Measurements from ENCODE around the gene SPAG4.

The SPAG4 gene, protein sequence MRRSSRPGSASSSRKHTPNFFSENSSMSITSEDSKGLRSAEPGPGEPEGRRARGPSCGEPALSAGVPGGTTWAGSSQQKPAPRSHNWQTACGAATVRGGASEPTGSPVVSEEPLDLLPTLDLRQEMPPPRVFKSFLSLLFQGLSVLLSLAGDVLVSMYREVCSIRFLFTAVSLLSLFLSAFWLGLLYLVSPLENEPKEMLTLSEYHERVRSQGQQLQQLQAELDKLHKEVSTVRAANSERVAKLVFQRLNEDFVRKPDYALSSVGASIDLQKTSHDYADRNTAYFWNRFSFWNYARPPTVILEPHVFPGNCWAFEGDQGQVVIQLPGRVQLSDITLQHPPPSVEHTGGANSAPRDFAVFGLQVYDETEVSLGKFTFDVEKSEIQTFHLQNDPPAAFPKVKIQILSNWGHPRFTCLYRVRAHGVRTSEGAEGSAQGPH

DNA sequence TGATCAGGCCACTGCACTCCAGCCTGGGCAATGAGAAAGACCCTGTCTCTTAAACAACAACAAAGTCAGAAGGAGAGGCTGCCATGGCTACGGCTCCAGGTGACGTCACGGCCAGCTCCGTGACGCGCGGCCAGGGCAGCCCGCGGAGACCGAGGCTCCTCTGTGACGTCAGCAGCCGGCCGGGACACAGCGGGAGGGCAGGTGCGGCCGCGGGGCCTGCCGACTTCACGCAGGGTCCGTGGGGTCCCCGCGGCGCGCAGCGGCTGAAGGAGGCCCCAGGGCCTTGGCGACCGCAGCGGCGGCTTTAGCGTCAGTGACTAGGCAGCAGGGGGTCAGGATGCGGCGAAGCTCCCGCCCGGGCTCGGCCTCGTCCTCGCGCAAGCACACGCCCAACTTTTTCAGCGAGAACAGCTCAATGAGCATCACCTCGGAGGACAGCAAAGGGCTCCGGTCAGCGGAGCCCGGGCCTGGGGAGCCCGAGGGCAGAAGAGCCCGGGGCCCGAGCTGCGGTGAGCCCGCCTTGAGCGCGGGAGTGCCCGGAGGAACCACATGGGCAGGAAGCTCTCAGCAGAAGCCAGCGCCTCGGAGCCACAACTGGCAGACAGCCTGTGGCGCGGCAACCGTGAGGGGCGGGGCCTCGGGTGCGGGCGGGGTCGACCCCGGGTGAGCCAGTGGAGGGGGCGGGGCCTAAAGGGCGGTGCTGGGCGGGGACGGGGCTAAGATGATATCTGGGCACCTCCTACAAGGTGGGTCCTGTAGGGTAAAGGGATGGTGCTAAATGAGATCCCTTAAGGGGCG, at the start of gene SPAG4:
SPAG4 (plus strand) TSS at position 163 of the 798 bp plus-strand sequence; CDS start at position 338, 175 bp downstream.
- TF ChIP-seq ZNF274 (IDR thresholded peaks at IDR 0.05; ENCODE audit: low read depth, low read length) (no peak), SUZ12 (IDR thresholded peaks at IDR 0.05; ENCODE audit: extremely low read depth, insufficient read depth, insufficient read length) (no peak), YY1 (IDR thresholded peaks at IDR 0.05; ENCODE audit: insufficient read depth, insufficient read length) (no peak)
- peak; percentile 99 for DNase-seq (ENCODE audit: low read depth, low spot score)
- Histone ChIP-seq H3K4me3 (ENCODE audit: insufficient read length, low read depth) (peak within 1 kb of the TSS; percentile 71), H3K27me3 (ENCODE audit: insufficient read depth, insufficient read length) (peaks cover 9% of the 10 kb centered on the region), H3K4me1 (ENCODE audit: insufficient read depth, insufficient read length) (peaks cover 9% of the 10 kb centered on the region), H3K36me3 (ENCODE audit: insufficient read depth, insufficient read length, low read length) (peaks cover 2% of the 10 kb centered on the region), H3K9me3 (ENCODE audit: insufficient read depth, low read length) (no peaks in the 10 kb centered on the region), H3K9ac (ENCODE audit: insufficient read length, low read depth) (peak within 1 kb of the TSS; percentile 80)

DNA sequence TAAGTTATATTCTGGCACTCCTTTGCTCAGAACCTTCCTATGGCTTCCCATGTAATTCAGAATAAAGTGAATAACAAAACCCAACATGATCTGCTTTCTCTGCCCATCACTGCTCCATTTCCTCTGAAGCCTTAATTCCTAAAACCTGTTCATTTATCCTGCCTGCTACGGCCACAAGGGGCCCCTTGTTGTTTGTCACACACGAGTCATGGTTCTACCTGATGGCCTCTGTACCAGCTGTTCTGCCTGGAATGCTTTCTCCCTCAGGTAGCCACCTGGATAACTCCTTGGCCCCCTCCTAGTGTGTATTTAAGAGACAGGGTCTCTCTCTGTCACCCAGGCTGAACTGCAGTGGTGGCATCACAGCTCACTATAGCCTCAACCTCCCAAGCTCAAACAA, 47.0 kb upstream of the SPAG4 start:
- Histone ChIP-seq H3K4me1 (ENCODE audit: insufficient read depth, insufficient read length) (no peaks in the 10 kb centered on the region), H3K9me3 (ENCODE audit: insufficient read depth, low read length) (no peaks in the 10 kb centered on the region), H3K9ac (ENCODE audit: insufficient read length, low read depth) (no peak overlapping the region), H3K36me3 (ENCODE audit: insufficient read depth, insufficient read length, low read length) (no peaks in the 10 kb centered on the region), H3K27me3 (ENCODE audit: insufficient read depth, insufficient read length) (no peaks in the 10 kb centered on the region), H3K4me3 (ENCODE audit: insufficient read length, low read depth) (no peak overlapping the region)
- DNase-seq (ENCODE audit: low read depth, low spot score), result peak; percentile 36
- no peak for TF ChIP-seq YY1 (IDR thresholded peaks at IDR 0.05; ENCODE audit: insufficient read depth, insufficient read length)
- no peak for TF ChIP-seq ZNF274 (IDR thresholded peaks at IDR 0.05; ENCODE audit: low read depth, low read length)
- TF ChIP-seq SUZ12 (IDR thresholded peaks at IDR 0.05; ENCODE audit: extremely low read depth, insufficient read depth, insufficient read length), result no peak

DNA sequence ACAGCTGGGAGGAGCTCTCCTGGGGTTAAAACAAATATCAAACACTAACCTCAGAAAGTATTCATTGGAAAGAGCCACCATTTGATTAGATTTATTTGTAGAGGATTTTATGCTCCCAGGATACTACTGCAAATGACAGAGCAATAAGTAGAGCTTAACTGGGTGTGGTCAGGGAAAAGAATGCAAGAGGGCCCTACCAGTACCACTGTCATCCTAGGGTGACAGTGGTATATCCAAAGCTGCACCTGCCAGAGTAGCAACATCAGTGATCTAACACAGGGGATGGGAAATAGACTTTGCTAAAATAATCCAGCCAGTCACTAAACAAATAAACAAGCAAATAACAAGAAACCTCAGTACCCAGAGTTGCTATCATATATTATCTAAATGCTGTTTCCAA, 44.1 kb upstream of the SPAG4 start:
- Histone ChIP-seq H3K9ac (ENCODE audit: insufficient read length, low read depth) (no peak overlapping the region), H3K36me3 (ENCODE audit: insufficient read depth, insufficient read length, low read length) (no peaks in the 10 kb centered on the region), H3K4me1 (ENCODE audit: insufficient read depth, insufficient read length) (no peaks in the 10 kb centered on the region), H3K9me3 (ENCODE audit: insufficient read depth, low read length) (no peaks in the 10 kb centered on the region), H3K27me3 (ENCODE audit: insufficient read depth, insufficient read length) (no peaks in the 10 kb centered on the region), H3K4me3 (ENCODE audit: insufficient read length, low read depth) (no peak overlapping the region)
- TF ChIP-seq SUZ12 (IDR thresholded peaks at IDR 0.05; ENCODE audit: extremely low read depth, insufficient read depth, insufficient read length), result no peak
- no peak for TF ChIP-seq ZNF274 (IDR thresholded peaks at IDR 0.05; ENCODE audit: low read depth, low read length)
- no peak for TF ChIP-seq YY1 (IDR thresholded peaks at IDR 0.05; ENCODE audit: insufficient read depth, insufficient read length)
- no peak for DNase-seq (ENCODE audit: low read depth, low spot score)

DNA sequence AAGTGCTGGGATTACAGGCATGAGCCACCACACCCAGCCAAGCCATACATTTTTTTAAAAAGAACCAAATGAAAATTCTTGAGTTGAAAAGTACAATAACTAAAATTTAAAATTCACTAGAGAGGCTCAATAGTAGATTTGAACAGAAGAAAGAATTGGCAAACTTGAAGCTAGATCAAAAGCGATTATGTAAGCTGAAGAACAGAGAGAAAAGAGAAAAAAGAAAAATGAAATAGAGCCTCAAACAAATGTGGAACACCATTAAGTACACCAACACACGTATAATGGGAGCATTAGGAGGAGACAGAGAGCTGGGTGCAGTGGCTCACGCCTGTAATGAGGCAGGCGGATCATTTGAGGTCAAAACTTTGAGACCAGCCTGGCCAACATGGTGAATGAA, 42.8 kb upstream of the SPAG4 start:
- DNase-seq (ENCODE audit: low read depth, low spot score), result no peak

DNA sequence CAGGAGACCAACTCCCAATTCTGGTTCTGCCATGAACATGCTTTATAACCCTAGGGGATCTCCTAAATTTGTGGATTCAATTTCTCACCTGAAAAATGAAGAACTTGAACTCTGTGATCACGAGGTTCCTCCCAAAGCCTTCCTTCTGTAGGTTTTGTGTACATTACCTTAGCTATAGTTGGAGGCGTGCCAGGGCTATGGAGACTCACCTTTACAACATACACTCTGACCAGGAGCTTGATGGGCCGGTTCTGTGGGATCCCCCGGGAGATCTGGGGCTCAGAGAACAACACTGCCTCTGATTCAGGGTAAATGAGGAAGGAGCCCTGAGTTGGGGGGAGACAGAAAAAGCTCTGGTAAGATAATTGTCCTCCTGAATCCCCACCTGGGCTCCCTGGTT, 39.7 kb upstream of the SPAG4 start:
- H3K9me3 ChIP-seq (ENCODE audit: insufficient read depth, low read length), result no peaks in the 10 kb centered on the region
- TF ChIP-seq ZNF274 (IDR thresholded peaks at IDR 0.05; ENCODE audit: low read depth, low read length), result no peak
- no peak overlapping the region for H3K9ac ChIP-seq (ENCODE audit: insufficient read length, low read depth)
- H3K4me1 ChIP-seq (ENCODE audit: insufficient read depth, insufficient read length), result no peaks in the 10 kb centered on the region
- no peaks in the 10 kb centered on the region for H3K36me3 ChIP-seq (ENCODE audit: insufficient read depth, insufficient read length, low read length)
- H3K4me3 ChIP-seq (ENCODE audit: insufficient read length, low read depth), result no peak overlapping the region
- H3K27me3 ChIP-seq (ENCODE audit: insufficient read depth, insufficient read length), result no peaks in the 10 kb centered on the region
- DNase-seq (ENCODE audit: low read depth, low spot score), result no peak

More for the DNA sequence above, 42.8 kb upstream of the SPAG4 start:
- Histone ChIP-seq H3K9me3 (ENCODE audit: insufficient read depth, low read length) (no peaks in the 10 kb centered on the region), H3K36me3 (ENCODE audit: insufficient read depth, insufficient read length, low read length) (no peaks in the 10 kb centered on the region), H3K4me1 (ENCODE audit: insufficient read depth, insufficient read length) (no peaks in the 10 kb centered on the region), H3K27me3 (ENCODE audit: insufficient read depth, insufficient read length) (no peaks in the 10 kb centered on the region), H3K9ac (ENCODE audit: insufficient read length, low read depth) (no peak overlapping the region), H3K4me3 (ENCODE audit: insufficient read length, low read depth) (no peak overlapping the region)
- TF ChIP-seq YY1 (IDR thresholded peaks at IDR 0.05; ENCODE audit: insufficient read depth, insufficient read length) (no peak), ZNF274 (IDR thresholded peaks at IDR 0.05; ENCODE audit: low read depth, low read length) (no peak), SUZ12 (IDR thresholded peaks at IDR 0.05; ENCODE audit: extremely low read depth, insufficient read depth, insufficient read length) (no peak)

DNA sequence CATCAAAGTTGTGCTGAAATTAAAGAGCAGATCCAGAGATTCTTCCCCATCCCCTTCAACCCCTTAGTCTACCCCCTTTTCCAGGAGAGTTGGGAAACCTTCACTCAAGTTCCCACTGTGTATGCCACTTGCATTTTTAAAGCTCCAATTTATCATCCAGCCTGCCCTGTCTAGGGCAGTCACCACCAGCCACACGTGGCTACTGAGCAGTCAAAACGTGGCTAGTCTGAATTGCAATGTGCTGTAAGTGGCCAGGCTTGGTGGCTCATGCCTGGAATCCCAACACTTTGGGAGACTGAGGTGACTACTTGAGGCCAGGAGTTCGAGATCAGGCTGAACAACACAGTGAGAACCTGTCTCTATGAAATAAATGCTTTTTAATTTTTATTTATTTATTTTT, 38.8 kb upstream of the SPAG4 start:
- no peaks in the 10 kb centered on the region for H3K4me1 ChIP-seq (ENCODE audit: insufficient read depth, insufficient read length)
- no peak overlapping the region for H3K4me3 ChIP-seq (ENCODE audit: insufficient read length, low read depth)
- TF ChIP-seq YY1 (IDR thresholded peaks at IDR 0.05; ENCODE audit: insufficient read depth, insufficient read length) (no peak), SUZ12 (IDR thresholded peaks at IDR 0.05; ENCODE audit: extremely low read depth, insufficient read depth, insufficient read length) (no peak), ZNF274 (IDR thresholded peaks at IDR 0.05; ENCODE audit: low read depth, low read length) (no peak)

DNA sequence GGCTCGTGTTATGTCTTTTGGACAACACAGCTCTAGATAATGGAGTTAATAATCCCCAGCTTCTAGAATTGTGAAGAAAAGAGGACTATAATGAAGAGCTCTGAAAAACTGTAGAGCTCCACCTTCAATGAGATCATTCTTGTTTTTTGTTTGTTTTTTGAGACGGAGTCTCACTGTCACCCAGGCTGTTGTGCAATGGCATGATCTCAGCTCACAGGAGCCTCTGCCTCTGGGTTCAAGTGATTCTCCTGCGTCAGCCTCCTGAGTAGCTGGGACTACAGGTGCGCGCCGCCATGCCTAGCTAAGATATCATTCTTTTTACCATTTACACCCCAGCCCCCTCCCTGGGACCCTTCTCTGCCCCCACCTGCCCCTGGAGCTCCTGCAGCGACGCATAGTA, 37.2 kb upstream of the SPAG4 start:
- DNase-seq (ENCODE audit: low read depth, low spot score), result no peak
- Histone ChIP-seq H3K9me3 (ENCODE audit: insufficient read depth, low read length) (no peaks in the 10 kb centered on the region; the same call in 1 of the 2 replicates), H3K36me3 (ENCODE audit: insufficient read depth, insufficient read length, low read length) (no peaks in the 10 kb centered on the region), H3K9ac (ENCODE audit: insufficient read length, low read depth) (no peak overlapping the region), H3K27me3 (ENCODE audit: insufficient read depth, insufficient read length) (no peaks in the 10 kb centered on the region), H3K4me3 (ENCODE audit: insufficient read length, low read depth) (no peak overlapping the region), H3K4me1 (ENCODE audit: insufficient read depth, insufficient read length) (no peaks in the 10 kb centered on the region)
- TF ChIP-seq YY1 (IDR thresholded peaks at IDR 0.05; ENCODE audit: insufficient read depth, insufficient read length) (no peak), ZNF274 (IDR thresholded peaks at IDR 0.05; ENCODE audit: low read depth, low read length) (no peak), SUZ12 (IDR thresholded peaks at IDR 0.05; ENCODE audit: extremely low read depth, insufficient read depth, insufficient read length) (no peak)

More for the DNA sequence above, 38.8 kb upstream of the SPAG4 start:
- Histone ChIP-seq H3K9ac (ENCODE audit: insufficient read length, low read depth) (no peak overlapping the region), H3K27me3 (ENCODE audit: insufficient read depth, insufficient read length) (no peaks in the 10 kb centered on the region), H3K36me3 (ENCODE audit: insufficient read depth, insufficient read length, low read length) (no peaks in the 10 kb centered on the region), H3K9me3 (ENCODE audit: insufficient read depth, low read length) (no peaks in the 10 kb centered on the region; the same call in 1 of the 2 replicates)
- no peak for DNase-seq (ENCODE audit: low read depth, low spot score)

Data from NT2/D1 (cell line).